RWPE1 (cell line): ENCODE results near the gene PABPN1L.

Experiments
- CTCF ChIA-PET: fragments of 350-600 bp; sonication (Branson Sonifier 250); formaldehyde crosslinking; extraction: SDS; loops from one replicate; lab custom pipeline; 2021; lab: Yijun Ruan, JAX
- POLR2A ChIA-PET: fragments of 400-600 bp; formaldehyde crosslinking; extraction: SDS; loops from one replicate; lab custom pipeline; 2020; ENCODE audit warnings: antibody characterized with exemption; ENCODE audit not compliant: low non-redundant PET; lab: Yijun Ruan, JAX
- DNase-seq: peaks from one replicate; pipeline ENCODE4 v3.0.0; 2012; ENCODE audit warnings: low spot score
- H3K27ac ChIP-seq: fragments of 450-650 bp; 2 replicates; pipeline ENCODE4 v1.5.1; 2017
- CTCF ChIP-seq: fragments of 450-650 bp; conservative IDR thresholded peaks from 2 replicates; pipeline ENCODE4 v1.5.1; 2017; ENCODE audit warnings: low read depth, mild to moderate bottlenecking

The PABPN1L gene

GRCh38 chr16:88912556-88912955 is 46.1 kb upstream of the PABPN1L start:
- DNase-seq = no peak
- no peak for TF ChIP-seq CTCF
- ChIA-PET POLR2A (no interaction called here), CTCF (interaction anchor here (0.7 kb wide), 1 partner anchor 35 kb away, joined by 3 read pairs; no protein-coding TSS in a partner anchor)
- no peak overlapping the region for H3K27ac ChIP-seq

GRCh38 chr16:88911946-88912310 is 45.5 kb upstream of the PABPN1L start:
- H3K27ac ChIP-seq = no peak overlapping the region
- POLR2A ChIA-PET = no interaction called here
- CTCF ChIA-PET = no interaction called here
- no peak for DNase-seq
- TF ChIP-seq CTCF = no peak

- H3K27ac ChIP-seq = no peak overlapping the region
- DNase-seq = no peak
- no peak for TF ChIP-seq CTCF
- ChIA-PET POLR2A (no interaction called here), CTCF (no interaction called here)
These were observed 44.9 kb upstream of the PABPN1L start for GRCh38 chr16:88911136-88911945.

GRCh38 chr16:88910284-88911135 is 44.0 kb upstream of the PABPN1L start:
- no peak for TF ChIP-seq CTCF
- H3K27ac ChIP-seq = no peak overlapping the region
- ChIA-PET POLR2A (no interaction called here), CTCF (no interaction called here)
- DNase-seq = no peak

GRCh38 chr16:88909431-88910210 is 43.2 kb upstream of the PABPN1L start:
- no peak for TF ChIP-seq CTCF
- POLR2A ChIA-PET = no interaction called here
- CTCF ChIA-PET = no interaction called here
- no peak overlapping the region for H3K27ac ChIP-seq
- DNase-seq = no peak

GRCh38 chr16:88908307-88908706 is 41.8 kb upstream of the PABPN1L start:
- ChIA-PET POLR2A (no interaction called here), CTCF (no interaction called here)
- DNase-seq = no peak
- H3K27ac ChIP-seq = peak overlapping the region; percentile 58
- TF ChIP-seq CTCF = no peak
